GM08714 (cell line): ENCODE data around the gene TWIST2.

Experiments
- H3K4me3 ChIP-seq: fragments of 200-500 bp; sonication (Bioruptor generic); 2 replicates; pipeline ENCODE4 v1.5.1; 2014; ENCODE audit warnings: mild to moderate bottlenecking, low read length, inconsistent platforms
- ZNF274 ChIP-seq: IDR thresholded peaks from 2 replicates; pipeline ENCODE4 v1.6.1; 2012; ENCODE audit warnings: mild to moderate bottlenecking, low read depth, low read length

The TWIST2 gene

GRCh38 chr2:238847841-238848690 lies at the start of gene TWIST2:
Gene TWIST2, plus strand, starts transcription at chr2:238848085. Its CDS starts 131 bp downstream, at chr2:238848216.
- TF ChIP-seq ZNF274: no peak
- no peak within 1 kb of the TSS for H3K4me3 ChIP-seq

GRCh38 chr2:238801791-238802190 lies 46.1 kb upstream of the TWIST2 start:
- TF ChIP-seq ZNF274: no peak
- no peak overlapping the region for H3K4me3 ChIP-seq

GRCh38 chr2:238802957-238803356 lies 44.9 kb upstream of the TWIST2 start:
- TF ChIP-seq ZNF274: no peak
- H3K4me3 ChIP-seq: no peak overlapping the region

- TF ChIP-seq ZNF274: no peak
- H3K4me3 ChIP-seq: no peak overlapping the region
These were observed 43.7 kb upstream of the TWIST2 start for GRCh38 chr2:238803996-238804870.

- no peak for TF ChIP-seq ZNF274
- no peak overlapping the region for H3K4me3 ChIP-seq
These were observed 39.1 kb upstream of the TWIST2 start for GRCh38 chr2:238808761-238809160.

- no peak overlapping the region for H3K4me3 ChIP-seq
- no peak for TF ChIP-seq ZNF274
These were observed 37.6 kb upstream of the TWIST2 start for GRCh38 chr2:238810321-238810720.

GRCh38 chr2:238811293-238811692 lies 36.6 kb upstream of the TWIST2 start:
- H3K4me3 ChIP-seq: no peak overlapping the region
- TF ChIP-seq ZNF274: no peak

- no peak for TF ChIP-seq ZNF274
- no peak overlapping the region for H3K4me3 ChIP-seq
These were observed 36.1 kb upstream of the TWIST2 start for GRCh38 chr2:238811759-238812158.

- no peak for TF ChIP-seq ZNF274
- no peak overlapping the region for H3K4me3 ChIP-seq
These were observed 34.8 kb upstream of the TWIST2 start for GRCh38 chr2:238813109-238813508.

GRCh38 chr2:238814815-238815214 lies 33.1 kb upstream of the TWIST2 start:
- no peak overlapping the region for H3K4me3 ChIP-seq
- TF ChIP-seq ZNF274: no peak

GRCh38 chr2:238816291-238816690 lies 31.6 kb upstream of the TWIST2 start:
- no peak for TF ChIP-seq ZNF274
- H3K4me3 ChIP-seq: no peak overlapping the region

GRCh38 chr2:238817382-238817781 lies 30.5 kb upstream of the TWIST2 start:
- no peak for TF ChIP-seq ZNF274
- no peak overlapping the region for H3K4me3 ChIP-seq

- no peak for TF ChIP-seq ZNF274
- H3K4me3 ChIP-seq: no peak overlapping the region
These were observed 30.0 kb upstream of the TWIST2 start for GRCh38 chr2:238817891-238818290.

- no peak for TF ChIP-seq ZNF274
- H3K4me3 ChIP-seq: no peak overlapping the region
These were observed 29.3 kb upstream of the TWIST2 start for GRCh38 chr2:238818561-238818960.

GRCh38 chr2:238820197-238820596 lies 27.7 kb upstream of the TWIST2 start:
- TF ChIP-seq ZNF274: no peak

More at GRCh38 chr2:238820197-238820596, 27.7 kb upstream of the TWIST2 start:
- no peak overlapping the region for H3K4me3 ChIP-seq
